HepG2 (cell line): ENCODE measurements around the gene SPHK1. TPM values are rescaled to one million over a fixed set of nuclear protein-coding genes. Genes with fewer than 3 reads are reported as not detected.

Experiments used
- CEBPG ChIP-seq: IDR thresholded peaks from 2 replicates; pipeline ENCODE4 v1.6.1; 2016
- CREM ChIP-seq, 2 experiments: sonication (generic) in 1 of 2; formaldehyde crosslinking in 1 of 2; IDR thresholded peaks; 2 replicates each; pipeline versions ENCODE4 v1.4.0 to v1.6.1; 2016 to 2020; ENCODE audit warnings: antibody characterized with exemption in 1 of 2, mild to moderate bottlenecking in 1 of 2, missing genetic modification reagents in 1 of 2
- E2F5 ChIP-seq: sonication (generic); formaldehyde crosslinking; conservative IDR thresholded peaks from 2 replicates; pipeline ENCODE4 v1.4.0; 2020; ENCODE audit warnings: missing genetic modification reagents
- GABPB1 ChIP-seq: IDR thresholded peaks from 2 replicates; pipeline ENCODE4 v1.6.1; 2016; ENCODE audit warnings: mild to moderate bottlenecking, missing genetic modification reagents, moderate library complexity, missing compliant biosample characterization
- KLF9 ChIP-seq: IDR thresholded peaks from 2 replicates; pipeline ENCODE4 v1.6.1; 2016; ENCODE audit warnings: low read depth
- PAXIP1 ChIP-seq: sonication (generic); formaldehyde crosslinking; conservative IDR thresholded peaks from 2 replicates; pipeline ENCODE4 v1.4.0; 2020; ENCODE audit warnings: mild to moderate bottlenecking, missing genetic modification reagents, moderate library complexity
- RBM22 ChIP-seq: fragments of 200-400 bp; formaldehyde crosslinking; optimal IDR thresholded peaks from 2 replicates; pipeline ENCODE3; 2017; ENCODE audit warnings: mild to moderate bottlenecking, low read length, moderate library complexity
- RFXANK ChIP-seq: IDR thresholded peaks from 2 replicates; pipeline ENCODE4 v1.6.1; 2016
- SIN3A ChIP-seq: IDR thresholded peaks from 2 replicates; pipeline ENCODE4 v1.6.1; 2011; ENCODE audit warnings: low read depth, mild to moderate bottlenecking, control low read depth, low read length, borderline replicate concordance
- SMAD3 ChIP-seq: sonication (generic); formaldehyde crosslinking; IDR thresholded peaks from 2 replicates; pipeline ENCODE4 v1.4.0; 2020; ENCODE audit warnings: missing genetic modification reagents
- TCF12 ChIP-seq, 2 experiments: fragments of 450-650 bp in 1 of 2; sonication (generic) in 1 of 2; formaldehyde crosslinking in 1 of 2; IDR thresholded peaks; 2 replicates each; pipeline versions ENCODE4 v1.6.1 to v1.8.0; 2017 to 2022; ENCODE audit warnings: antibody characterized with exemption in 1 of 2, mild to moderate bottlenecking in 1 of 2, missing genetic modification reagents in 1 of 2, moderate library complexity in 1 of 2
- TEAD2 ChIP-seq: sonication (generic); formaldehyde crosslinking; IDR thresholded peaks from 2 replicates; pipeline ENCODE4 v1.9.0; 2021; ENCODE audit warnings: missing genetic modification reagents
- TFAP4 ChIP-seq: sonication (generic); IDR thresholded peaks from 2 replicates; pipeline ENCODE4 v1.6.1; 2016; ENCODE audit warnings: low read depth, borderline replicate concordance
- TFE3 ChIP-seq: IDR thresholded peaks from 2 replicates; pipeline ENCODE4 v1.6.1; 2016
- ZNF225 ChIP-seq: sonication (generic); formaldehyde crosslinking; IDR thresholded peaks from 2 replicates; pipeline ENCODE4 v1.4.0; 2020; ENCODE audit warnings: mild to moderate bottlenecking, missing genetic modification reagents
- ZNF230 ChIP-seq: sonication (generic); formaldehyde crosslinking; IDR thresholded peaks from 2 replicates; pipeline ENCODE4 v1.4.0; 2020; ENCODE audit warnings: mild to moderate bottlenecking, missing genetic modification reagents
- ZNF256 ChIP-seq: sonication (generic); formaldehyde crosslinking; conservative IDR thresholded peaks from 2 replicates; pipeline ENCODE4 v1.4.0; 2020; ENCODE audit warnings: missing genetic modification reagents
- ZNF563 ChIP-seq: sonication (generic); formaldehyde crosslinking; IDR thresholded peaks from 2 replicates; pipeline ENCODE4 v1.8.0; 2022; ENCODE audit warnings: mild to moderate bottlenecking, moderate library complexity, missing genetic modification reagents
- ZNF816 ChIP-seq: sonication (generic); formaldehyde crosslinking; IDR thresholded peaks from 2 replicates; pipeline ENCODE4 v1.8.0; 2022; ENCODE audit warnings: missing genetic modification reagents, mild to moderate bottlenecking, borderline replicate concordance
- ZNF883 ChIP-seq: sonication (generic); formaldehyde crosslinking; IDR thresholded peaks from 2 replicates; pipeline ENCODE4 v1.5.1; 2020; ENCODE audit warnings: mild to moderate bottlenecking, missing genetic modification reagents; ENCODE audit errors: not compliant biosample characterization
- ZSCAN20 ChIP-seq: sonication (generic); formaldehyde crosslinking; IDR thresholded peaks from 2 replicates; pipeline ENCODE4 v1.4.0; 2020; ENCODE audit warnings: missing genetic modification reagents, mild to moderate bottlenecking, borderline replicate concordance
- polyA plus RNA-seq, 8 experiments: library from polyadenylated mRNA; depleted of rRNA in 3 of 8; stranded (reverse) in 7 of 8; unstranded in 1 of 8; fragments of >200 nt; fragmentation: Illumina TruSeq in 4 of 8; extraction: Trizol in 4 of 8; gene quantifications; 2 replicates each; pipeline versions ENCODE4 v1.2.1 to v1.2.3, GENCODE V29; 2011 to 2016; ENCODE audit warnings: low read depth in 4 of 8, missing spikeins in 1 of 8, mixed read lengths in 1 of 8; ENCODE audit not compliant: insufficient read depth in 1 of 8
- total RNA-seq, 5 experiments: library from RNA; depleted of rRNA; stranded (reverse); fragments of >200 nt; fragmentation: Illumina TruSeq; extraction: Trizol; gene quantifications; 2 replicates each; pipeline ENCODE4 v1.2.3, GENCODE V29; 2016; ENCODE audit warnings: low read depth in 1 of 5
- TF ChIP-seq, protein P1 (sequence below): IDR thresholded peaks from 2 replicates; pipeline ENCODE4 v1.6.1; 2016; ENCODE audit warnings: missing compliant biosample characterization, missing genetic modification reagents, borderline replicate concordance

Gene SPHK1
- total and polyA plus RNA-seq, 2 of the 13 experiments (the other 11 are each of a cell fraction or from before 2014, with no cell fraction given) = 129 to 160 TPM

- TF ChIP-seq PAXIP1 (CRISPR knock-in tag) = peak; percentile 98
- TF ChIP-seq TEAD2 (CRISPR knock-in tag) = no peak
- no peak for TF ChIP-seq ZNF883 (CRISPR knock-in tag)
- no peak for TF ChIP-seq RBM22
- TF ChIP-seq, protein P1, sequence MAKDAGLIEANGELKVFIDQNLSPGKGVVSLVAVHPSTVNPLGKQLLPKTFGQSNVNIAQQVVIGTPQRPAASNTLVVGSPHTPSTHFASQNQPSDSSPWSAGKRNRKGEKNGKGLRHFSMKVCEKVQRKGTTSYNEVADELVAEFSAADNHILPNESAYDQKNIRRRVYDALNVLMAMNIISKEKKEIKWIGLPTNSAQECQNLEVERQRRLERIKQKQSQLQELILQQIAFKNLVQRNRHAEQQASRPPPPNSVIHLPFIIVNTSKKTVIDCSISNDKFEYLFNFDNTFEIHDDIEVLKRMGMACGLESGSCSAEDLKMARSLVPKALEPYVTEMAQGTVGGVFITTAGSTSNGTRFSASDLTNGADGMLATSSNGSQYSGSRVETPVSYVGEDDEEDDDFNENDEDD = peak; percentile 58; the same call in 1 of the 2 replicates
- no peak for TF ChIP-seq ZNF816 (CRISPR knock-in tag)
- peak; percentile 86 for TF ChIP-seq CREM (IDR thresholded peaks at IDR 0.05)
- TF ChIP-seq CREM (CRISPR knock-in tag; IDR thresholded peaks at IDR 0.05) = no peak
- TF ChIP-seq TFE3 = no peak
- TF ChIP-seq SIN3A = peak; percentile 52; the same call in 1 of the 2 replicates
- TF ChIP-seq CEBPG (CRISPR knock-in tag) = no peak
- TF ChIP-seq ZNF256 (CRISPR knock-in tag) = no peak; the same call in 1 of the 2 replicates
- TF ChIP-seq ZNF230 (CRISPR knock-in tag) = peak; percentile 67; the same call in 1 of the 2 replicates
- TF ChIP-seq TCF12 (IDR thresholded peaks at IDR 0.05) = no peak
- no peak for TF ChIP-seq TCF12 (CRISPR knock-in tag; IDR thresholded peaks at IDR 0.05)
- no peak; the same call in 1 of the 2 replicates for TF ChIP-seq E2F5 (CRISPR knock-in tag)
- no peak for TF ChIP-seq GABPB1 (CRISPR knock-in tag)
- TF ChIP-seq ZNF225 (CRISPR knock-in tag) = 0 out of 2 replicates have a peak, but pooled peaks have one; percentile 42
- peak; percentile 69 for TF ChIP-seq ZSCAN20
- no peak for TF ChIP-seq ZNF563 (CRISPR knock-in tag)
- peak; percentile 64 for TF ChIP-seq RFXANK (CRISPR knock-in tag)
- TF ChIP-seq SMAD3 = peak; percentile 77
- no peak for TF ChIP-seq KLF9 (CRISPR knock-in tag)
- TF ChIP-seq TFAP4 = peak; percentile 76; the same call in 1 of the 2 replicates
These were observed 2.0 kb upstream of the SPHK1 start (continued) for GRCh38 chr17:76382351-76382802.
